Measurements from ENCODE around the gene NPRL2. TPM values are rescaled to one million over a fixed set of nuclear protein-coding genes. Genes with fewer than 3 reads are reported as not detected.

The NPRL2 gene
- total and polyA plus RNA-seq, 2 experiments from 2014 or later, result 22.3 to 27.7 TPM

DNA sequence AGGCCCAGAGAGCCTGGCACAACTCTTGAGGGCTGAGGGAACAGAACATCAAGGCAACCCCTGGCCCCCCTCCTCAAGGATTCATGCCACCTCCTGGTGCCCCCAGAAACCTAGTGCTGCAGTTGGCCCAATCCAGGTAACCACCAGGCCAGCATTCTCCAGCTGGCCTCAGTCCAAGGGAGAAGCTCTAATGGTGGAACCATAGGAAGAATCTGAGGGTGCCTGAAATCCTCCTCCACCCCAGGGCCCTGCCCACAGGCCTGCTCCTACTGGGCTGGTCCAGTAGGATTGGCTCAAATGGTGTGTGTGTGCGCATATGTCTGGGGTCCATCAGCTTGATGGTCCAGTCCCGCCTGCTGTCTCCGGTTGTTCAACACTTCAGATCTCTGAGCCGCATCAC is 35.8 kb downstream of the NPRL2 start (continued):
- TF ChIP-seq, protein P1, sequence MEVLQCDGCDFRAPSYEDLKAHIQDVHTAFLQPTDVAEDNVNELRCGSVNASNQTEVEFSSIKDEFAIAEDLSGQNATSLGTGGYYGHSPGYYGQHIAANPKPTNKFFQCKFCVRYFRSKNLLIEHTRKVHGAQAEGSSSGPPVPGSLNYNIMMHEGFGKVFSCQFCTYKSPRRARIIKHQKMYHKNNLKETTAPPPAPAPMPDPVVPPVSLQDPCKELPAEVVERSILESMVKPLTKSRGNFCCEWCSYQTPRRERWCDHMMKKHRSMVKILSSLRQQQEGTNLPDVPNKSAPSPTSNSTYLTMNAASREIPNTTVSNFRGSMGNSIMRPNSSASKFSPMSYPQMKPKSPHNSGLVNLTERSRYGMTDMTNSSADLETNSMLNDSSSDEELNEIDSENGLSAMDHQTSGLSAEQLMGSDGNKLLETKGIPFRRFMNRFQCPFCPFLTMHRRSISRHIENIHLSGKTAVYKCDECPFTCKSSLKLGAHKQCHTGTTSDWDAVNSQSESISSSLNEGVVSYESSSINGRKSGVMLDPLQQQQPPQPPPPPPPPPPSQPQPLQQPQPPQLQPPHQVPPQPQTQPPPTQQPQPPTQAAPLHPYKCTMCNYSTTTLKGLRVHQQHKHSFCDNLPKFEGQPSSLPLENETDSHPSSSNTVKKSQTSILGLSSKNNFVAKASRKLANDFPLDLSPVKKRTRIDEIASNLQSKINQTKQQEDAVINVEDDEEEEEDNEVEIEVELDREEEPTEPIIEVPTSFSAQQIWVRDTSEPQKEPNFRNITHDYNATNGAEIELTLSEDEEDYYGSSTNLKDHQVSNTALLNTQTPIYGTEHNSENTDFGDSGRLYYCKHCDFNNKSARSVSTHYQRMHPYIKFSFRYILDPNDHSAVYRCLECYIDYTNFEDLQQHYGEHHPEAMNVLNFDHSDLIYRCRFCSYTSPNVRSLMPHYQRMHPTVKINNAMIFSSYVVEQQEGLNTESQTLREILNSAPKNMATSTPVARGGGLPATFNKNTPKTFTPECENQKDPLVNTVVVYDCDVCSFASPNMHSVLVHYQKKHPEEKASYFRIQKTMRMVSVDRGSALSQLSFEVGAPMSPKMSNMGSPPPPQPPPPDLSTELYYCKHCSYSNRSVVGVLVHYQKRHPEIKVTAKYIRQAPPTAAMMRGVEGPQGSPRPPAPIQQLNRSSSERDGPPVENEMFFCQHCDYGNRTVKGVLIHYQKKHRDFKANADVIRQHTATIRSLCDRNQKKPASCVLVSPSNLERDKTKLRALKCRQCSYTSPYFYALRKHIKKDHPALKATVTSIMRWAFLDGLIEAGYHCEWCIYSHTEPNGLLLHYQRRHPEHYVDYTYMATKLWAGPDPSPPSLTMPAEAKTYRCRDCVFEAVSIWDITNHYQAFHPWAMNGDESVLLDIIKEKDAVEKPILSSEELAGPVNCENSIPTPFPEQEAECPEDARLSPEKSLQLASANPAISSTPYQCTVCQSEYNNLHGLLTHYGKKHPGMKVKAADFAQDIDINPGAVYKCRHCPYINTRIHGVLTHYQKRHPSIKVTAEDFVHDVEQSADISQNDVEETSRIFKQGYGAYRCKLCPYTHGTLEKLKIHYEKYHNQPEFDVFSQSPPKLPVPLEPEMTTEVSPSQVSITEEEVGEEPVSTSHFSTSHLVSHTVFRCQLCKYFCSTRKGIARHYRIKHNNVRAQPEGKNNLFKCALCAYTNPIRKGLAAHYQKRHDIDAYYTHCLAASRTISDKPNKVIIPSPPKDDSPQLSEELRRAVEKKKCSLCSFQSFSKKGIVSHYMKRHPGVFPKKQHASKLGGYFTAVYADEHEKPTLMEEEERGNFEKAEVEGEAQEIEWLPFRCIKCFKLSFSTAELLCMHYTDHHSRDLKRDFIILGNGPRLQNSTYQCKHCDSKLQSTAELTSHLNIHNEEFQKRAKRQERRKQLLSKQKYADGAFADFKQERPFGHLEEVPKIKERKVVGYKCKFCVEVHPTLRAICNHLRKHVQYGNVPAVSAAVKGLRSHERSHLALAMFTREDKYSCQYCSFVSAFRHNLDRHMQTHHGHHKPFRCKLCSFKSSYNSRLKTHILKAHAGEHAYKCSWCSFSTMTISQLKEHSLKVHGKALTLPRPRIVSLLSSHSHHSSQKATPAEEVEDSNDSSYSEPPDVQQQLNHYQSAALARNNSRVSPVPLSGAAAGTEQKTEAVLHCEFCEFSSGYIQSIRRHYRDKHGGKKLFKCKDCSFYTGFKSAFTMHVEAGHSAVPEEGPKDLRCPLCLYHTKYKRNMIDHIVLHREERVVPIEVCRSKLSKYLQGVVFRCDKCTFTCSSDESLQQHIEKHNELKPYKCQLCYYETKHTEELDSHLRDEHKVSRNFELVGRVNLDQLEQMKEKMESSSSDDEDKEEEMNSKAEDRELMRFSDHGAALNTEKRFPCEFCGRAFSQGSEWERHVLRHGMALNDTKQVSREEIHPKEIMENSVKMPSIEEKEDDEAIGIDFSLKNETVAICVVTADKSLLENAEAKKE (CRISPR knock-in tag; IDR thresholded peaks at IDR 0.05), result no peak
- TF ChIP-seq, protein P2, sequence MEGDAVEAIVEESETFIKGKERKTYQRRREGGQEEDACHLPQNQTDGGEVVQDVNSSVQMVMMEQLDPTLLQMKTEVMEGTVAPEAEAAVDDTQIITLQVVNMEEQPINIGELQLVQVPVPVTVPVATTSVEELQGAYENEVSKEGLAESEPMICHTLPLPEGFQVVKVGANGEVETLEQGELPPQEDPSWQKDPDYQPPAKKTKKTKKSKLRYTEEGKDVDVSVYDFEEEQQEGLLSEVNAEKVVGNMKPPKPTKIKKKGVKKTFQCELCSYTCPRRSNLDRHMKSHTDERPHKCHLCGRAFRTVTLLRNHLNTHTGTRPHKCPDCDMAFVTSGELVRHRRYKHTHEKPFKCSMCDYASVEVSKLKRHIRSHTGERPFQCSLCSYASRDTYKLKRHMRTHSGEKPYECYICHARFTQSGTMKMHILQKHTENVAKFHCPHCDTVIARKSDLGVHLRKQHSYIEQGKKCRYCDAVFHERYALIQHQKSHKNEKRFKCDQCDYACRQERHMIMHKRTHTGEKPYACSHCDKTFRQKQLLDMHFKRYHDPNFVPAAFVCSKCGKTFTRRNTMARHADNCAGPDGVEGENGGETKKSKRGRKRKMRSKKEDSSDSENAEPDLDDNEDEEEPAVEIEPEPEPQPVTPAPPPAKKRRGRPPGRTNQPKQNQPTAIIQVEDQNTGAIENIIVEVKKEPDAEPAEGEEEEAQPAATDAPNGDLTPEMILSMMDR (conservative IDR thresholded peaks at IDR 0.05; ENCODE audit: low read depth in 2 of 2), result no peak

DNA sequence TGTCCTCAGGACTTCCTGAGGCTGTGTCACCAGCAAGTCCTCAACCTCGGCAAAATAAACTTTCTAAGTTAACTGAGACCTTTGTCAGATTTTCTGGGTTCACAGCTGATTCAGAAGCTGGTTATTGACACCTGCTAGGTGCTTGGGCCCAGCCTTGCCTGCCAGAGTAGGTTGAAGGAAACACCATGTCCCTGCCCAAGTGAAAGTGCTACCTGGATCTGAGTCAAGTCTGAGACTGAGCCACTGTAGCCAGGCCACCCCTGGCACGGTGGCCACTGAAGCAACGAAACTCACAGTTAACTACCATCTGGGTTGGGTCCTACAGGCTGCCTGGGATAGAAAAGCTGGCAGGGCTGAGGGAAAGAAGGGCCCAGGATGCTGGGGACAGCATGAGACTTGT is 36.2 kb downstream of the NPRL2 start:
- no peak overlapping the region for H3K27ac Mint-ChIP-seq
- 0 out of 2 replicates have a peak, but pooled peaks cover 6% of the 10 kb centered on the region for H3F3A ChIP-seq (replicated peaks; ENCODE audit: low read depth)
- ATAC-seq, result no peak
- TF ChIP-seq, protein P2 (conservative IDR thresholded peaks at IDR 0.05; ENCODE audit: low read depth in 2 of 2), result no peak
- TF ChIP-seq STAT1 (IDR thresholded peaks at IDR 0.05; ENCODE audit: unreplicated experiment) (no peak), EZH2 (IDR thresholded peaks at IDR 0.05; ENCODE audit: low read depth, unreplicated experiment) (no peak), CREB1 (CRISPR knock-in tag; IDR thresholded peaks at IDR 0.05; ENCODE audit: low read depth) (no peak), JUNB (IDR thresholded peaks at IDR 0.05; ENCODE audit: unreplicated experiment) (no peak)

More for the DNA sequence above, 36.2 kb downstream of the NPRL2 start:
- no peaks in the 10 kb centered on the region; the same call in 1 of the 2 replicates for H3K4me1 ChIP-seq (ENCODE audit: insufficient read depth)
- no peaks in the 10 kb centered on the region for H3K27me3 ChIP-seq (ENCODE audit: insufficient read depth)
- H3K4me2 ChIP-seq, result no peak overlapping the region
- no peaks in the 10 kb centered on the region; the same call in 1 of the 2 replicates for H4K20me1 ChIP-seq (replicated peaks; ENCODE audit: insufficient read depth)
- Mint-ChIP-seq H3K4me3 (no peak overlapping the region), H3K36me3 (ENCODE audit: low read depth) (peaks cover 66% of the 10 kb centered on the region), H3K9me3 (peaks cover 28% of the 10 kb centered on the region), H3K4me1 (peaks cover 10% of the 10 kb centered on the region), H3K27me3 (ENCODE audit: insufficient read depth, low read depth, poor library complexity) (peaks cover 7% of the 10 kb centered on the region)
- peaks cover 6% of the 10 kb centered on the region for H3K36me3 ChIP-seq (ENCODE audit: insufficient read depth)
- DNase-seq (ENCODE audit: low spot score), result no peak
- H2AFZ ChIP-seq, result no peak overlapping the region
- H3K79me2 ChIP-seq (replicated peaks; ENCODE audit: insufficient read depth), result peaks cover 11% of the 10 kb centered on the region
- no peaks in the 10 kb centered on the region for H3K9me2 ChIP-seq (ENCODE audit: insufficient read depth)
- H3K4me3 ChIP-seq, result no peak overlapping the region
- no peak overlapping the region for H3K27ac ChIP-seq (ENCODE audit: low read depth)
